Osteoblast (primary cell): ENCODE results near the gene SNAI1. TPM values are rescaled to one million over a fixed set of nuclear protein-coding genes. Genes with fewer than 3 reads are reported as not detected.
A peak's percentile ranks its signal among the peaks of the same experiment; 100 is the strongest.

ENCODE experiments used
- DNase-seq: peaks from one replicate; pipeline ENCODE4 v3.0.0; 2011; ENCODE audit warnings: low spot score, mixed read lengths; ENCODE audit not compliant: insufficient read length; ENCODE audit errors: missing footprints
- H2AFZ ChIP-seq: 2 replicates; pipeline ENCODE4 v1.6.0; 2011; ENCODE audit warnings: mild to moderate bottlenecking, low read length
- H3K27ac ChIP-seq: 2 replicates; pipeline ENCODE4 v1.5.1; 2011; ENCODE audit warnings: mild to moderate bottlenecking, low read depth, low read length, moderate library complexity
- H3K27me3 ChIP-seq: 2 replicates; pipeline ENCODE4 v1.6.0; 2012; ENCODE audit warnings: mild to moderate bottlenecking, control low read depth, inconsistent platforms, low read length, moderate library complexity; ENCODE audit not compliant: insufficient read depth
- H3K36me3 ChIP-seq: 2 replicates; pipeline ENCODE4 v1.5.1; 2011; ENCODE audit warnings: mild to moderate bottlenecking, low read length, control low read depth, moderate library complexity; ENCODE audit not compliant: insufficient read depth
- H3K4me1 ChIP-seq: 2 replicates; pipeline ENCODE4 v1.5.1; 2011; ENCODE audit warnings: mild to moderate bottlenecking, low read length, control low read depth, moderate library complexity; ENCODE audit not compliant: insufficient read depth
- H3K4me2 ChIP-seq: 2 replicates; pipeline ENCODE4 v1.6.0; 2011; ENCODE audit warnings: mild to moderate bottlenecking, low read length; ENCODE audit not compliant: insufficient read depth
- H3K4me3 ChIP-seq: fragments of 200-600 bp; sonication (generic); 3 replicates; pipeline ENCODE4 v1.5.1; 2012; ENCODE audit warnings: mild to moderate bottlenecking, low read length, inconsistent platforms; ENCODE audit not compliant: insufficient read depth
- H3K79me2 ChIP-seq: 2 replicates; pipeline ENCODE4 v1.6.0; 2012; ENCODE audit warnings: mild to moderate bottlenecking, low read length, control low read depth, inconsistent platforms; ENCODE audit not compliant: insufficient read depth
- H3K9me3 ChIP-seq: 2 replicates; pipeline ENCODE4 v1.5.1; 2011; ENCODE audit warnings: low read depth, low read length, control low read depth
- H4K20me1 ChIP-seq: 2 replicates; pipeline ENCODE4 v1.6.0; 2012; ENCODE audit warnings: mild to moderate bottlenecking, low read length, control low read depth; ENCODE audit not compliant: insufficient read depth
- CTCF ChIP-seq: IDR thresholded peaks from 2 replicates; pipeline ENCODE4 v1.5.1; 2011; ENCODE audit warnings: mild to moderate bottlenecking, low read depth, low read length, moderate library complexity; ENCODE audit errors: extremely low read depth
- total RNA-seq: library from RNA; depleted of rRNA; stranded (reverse); fragments of >200 nt; gene quantifications from 2 replicates; pipeline ENCODE4 v1.2.3, GENCODE V29; 2012

Gene SNAI1
- total RNA-seq, 1 donor, result 1.8 TPM

GRCh38 chr20:50001784-50002311, 19.1 kb downstream of the SNAI1 start:
- H3K4me2 ChIP-seq, result no peak overlapping the region
- no peaks in the 10 kb centered on the region for H3K9me3 ChIP-seq
- H3K36me3 ChIP-seq, result no peaks in the 10 kb centered on the region
- no peaks in the 10 kb centered on the region for H3K79me2 ChIP-seq
- DNase-seq, result peak; percentile 6
- H3K4me1 ChIP-seq, result peaks cover 3% of the 10 kb centered on the region
- TF ChIP-seq CTCF, result no peak
- H2AFZ ChIP-seq, result no peak overlapping the region
- H4K20me1 ChIP-seq, result no peaks in the 10 kb centered on the region
- no peak overlapping the region for H3K27ac ChIP-seq
- H3K27me3 ChIP-seq, result no peaks in the 10 kb centered on the region
- no peak overlapping the region for H3K4me3 ChIP-seq

- H3K27ac ChIP-seq, result peak overlapping the region; percentile 65
- H3K9me3 ChIP-seq, result no peaks in the 10 kb centered on the region
- H3K4me1 ChIP-seq, result peaks cover 3% of the 10 kb centered on the region
- no peak overlapping the region for H3K4me3 ChIP-seq
- TF ChIP-seq CTCF, result no peak
- H3K79me2 ChIP-seq, result no peaks in the 10 kb centered on the region
- peak; percentile 84 for DNase-seq
- no peaks in the 10 kb centered on the region for H3K36me3 ChIP-seq
- H4K20me1 ChIP-seq, result no peaks in the 10 kb centered on the region
- no peaks in the 10 kb centered on the region for H3K27me3 ChIP-seq
- no peak overlapping the region for H3K4me2 ChIP-seq
- H2AFZ ChIP-seq, result no peak overlapping the region
These were observed 20.5 kb downstream of the SNAI1 start for GRCh38 chr20:50003253-50003656.

GRCh38 chr20:50004229-50004628, 21.4 kb downstream of the SNAI1 start:
- no peak overlapping the region for H2AFZ ChIP-seq
- no peak overlapping the region for H3K4me2 ChIP-seq
- no peaks in the 10 kb centered on the region for H3K27me3 ChIP-seq
- H3K9me3 ChIP-seq, result no peaks in the 10 kb centered on the region
- no peak for TF ChIP-seq CTCF
- no peaks in the 10 kb centered on the region for H3K79me2 ChIP-seq
- H3K36me3 ChIP-seq, result no peaks in the 10 kb centered on the region
- peaks cover 3% of the 10 kb centered on the region for H3K4me1 ChIP-seq
- H3K27ac ChIP-seq, result no peak overlapping the region
- no peaks in the 10 kb centered on the region for H4K20me1 ChIP-seq
- no peak overlapping the region for H3K4me3 ChIP-seq
- DNase-seq, result no peak

GRCh38 chr20:50005471-50005981, 22.7 kb downstream of the SNAI1 start:
- Histone ChIP-seq H3K27me3 (no peaks in the 10 kb centered on the region), H3K79me2 (no peaks in the 10 kb centered on the region), H3K9me3 (no peaks in the 10 kb centered on the region), H3K4me3 (no peak overlapping the region), H3K27ac (no peak overlapping the region), H3K4me1 (peaks cover 3% of the 10 kb centered on the region), H3K36me3 (no peaks in the 10 kb centered on the region), H3K4me2 (no peak overlapping the region), H2AFZ (no peak overlapping the region), H4K20me1 (no peaks in the 10 kb centered on the region)
- no peak for TF ChIP-seq CTCF
- DNase-seq, result peak; percentile 18
